ENCODE data around the gene HTRA3. TPM values are rescaled to one million over a fixed set of nuclear protein-coding genes. Genes with fewer than 3 reads are reported as not detected.

Gene HTRA3
- total RNA-seq (2022; extraction: Qiagen RNA extraction; ENCODE audit: low read depth): 14.5 to 20.4 TPM (median 19.1 TPM) in 5 replicates

DNA sequence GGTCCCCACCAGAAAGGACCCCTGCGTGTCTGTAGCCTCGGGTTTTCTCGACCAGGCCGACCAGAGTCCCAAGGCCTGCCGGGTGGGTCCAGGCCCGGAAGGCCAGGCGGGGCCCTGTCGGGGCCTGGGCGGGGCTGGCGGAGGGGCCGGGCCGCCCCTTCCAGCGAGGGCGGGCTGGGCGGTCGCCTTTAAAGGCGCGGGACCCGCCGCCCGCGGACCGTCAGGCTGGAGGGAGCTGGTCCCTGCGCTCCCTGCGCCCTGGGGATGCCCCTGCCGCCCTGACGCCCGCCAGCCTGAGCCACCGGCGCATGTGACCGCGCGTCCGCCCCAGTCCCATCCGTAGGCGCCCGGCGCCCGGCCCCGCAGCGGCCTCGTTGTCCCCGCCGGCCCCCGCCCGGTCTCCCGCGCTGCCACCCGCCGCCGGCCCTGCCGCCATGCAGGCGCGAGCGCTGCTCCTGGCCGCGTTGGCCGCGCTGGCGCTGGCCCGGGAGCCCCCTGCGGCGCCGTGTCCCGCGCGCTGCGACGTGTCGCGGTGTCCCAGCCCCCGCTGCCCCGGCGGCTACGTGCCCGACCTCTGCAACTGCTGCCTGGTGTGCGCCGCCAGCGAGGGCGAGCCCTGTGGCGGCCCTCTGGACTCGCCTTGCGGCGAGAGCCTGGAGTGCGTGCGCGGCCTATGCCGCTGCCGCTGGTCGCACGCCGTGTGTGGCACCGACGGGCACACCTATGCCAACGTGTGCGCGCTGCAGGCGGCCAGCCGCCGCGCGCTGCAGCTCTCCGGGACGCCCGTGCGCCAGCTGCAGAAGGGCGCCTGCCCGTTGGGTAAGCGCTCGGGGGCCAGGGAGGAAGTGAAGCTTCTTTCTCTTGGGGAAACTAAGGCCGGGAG is at the start of gene HTRA3:
Gene HTRA3, plus strand, starts transcription at position 220 of the 883 bp plus-strand sequence. Its CDS starts 215 bp downstream, at position 435.

Other genes starting within 250 kb of the HTRA3 start
- 0.35 to 0.87 TPM (median 0.40 TPM) in 5 replicates for gene ABLIM2, start 110.9 kb upstream of the HTRA3 start, total RNA-seq (2022; extraction: Qiagen RNA extraction; ENCODE audit: low read depth)
- gene SH3TC1, start 70.5 kb upstream of the HTRA3 start, total RNA-seq (2022; extraction: Qiagen RNA extraction; ENCODE audit: low read depth): 7.3 to 9.2 TPM (median 8.8 TPM) in 5 replicates
- 7.0 to 10.2 TPM (median 8.7 TPM) in 5 replicates for gene ACOX3, start 171.0 kb downstream of the HTRA3 start, total RNA-seq (2022; extraction: Qiagen RNA extraction; ENCODE audit: low read depth)
- gene TRMT44, start 171.0 kb downstream of the HTRA3 start, total RNA-seq (2022; extraction: Qiagen RNA extraction; ENCODE audit: low read depth): 5.2 to 6.7 TPM (median 5.9 TPM) in 5 replicates